ENCODE results near the gene PYCR2.

PYCR2 gene

DNA sequence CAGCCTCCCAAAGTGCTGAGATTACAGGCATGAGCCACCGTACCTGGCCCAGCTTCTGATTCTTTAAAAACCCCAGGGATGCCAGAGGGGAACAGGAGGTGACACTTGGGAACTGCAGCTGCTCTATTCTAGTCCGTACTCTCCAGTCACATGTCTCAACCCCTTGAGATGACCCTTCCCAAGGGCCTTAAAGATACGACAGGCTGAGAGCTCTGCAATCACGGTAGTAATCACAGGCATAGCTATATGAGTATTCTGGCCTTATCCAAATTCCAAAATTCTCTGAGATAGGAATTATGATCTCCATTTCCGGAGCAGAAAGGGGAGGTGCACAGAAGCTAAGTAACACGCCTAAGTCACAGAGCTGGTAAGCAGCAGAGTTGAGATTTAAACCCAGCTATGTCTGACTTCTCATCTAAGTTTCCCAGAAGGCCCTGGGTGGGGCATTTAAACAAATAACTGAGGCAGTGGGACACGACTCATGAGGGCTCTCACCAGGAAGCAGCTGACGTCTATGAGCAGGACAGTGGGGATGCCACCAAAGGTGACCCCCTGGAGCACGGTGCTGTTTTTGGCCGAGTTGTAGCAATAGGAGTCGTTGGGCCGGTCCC lies 47.0 kb downstream of the PYCR2 start:
- H3K4me3 ChIP-seq (ENCODE audit: control insufficient read depth, low read depth, low read length), result no peak overlapping the region
- TF ChIP-seq, protein P1, sequence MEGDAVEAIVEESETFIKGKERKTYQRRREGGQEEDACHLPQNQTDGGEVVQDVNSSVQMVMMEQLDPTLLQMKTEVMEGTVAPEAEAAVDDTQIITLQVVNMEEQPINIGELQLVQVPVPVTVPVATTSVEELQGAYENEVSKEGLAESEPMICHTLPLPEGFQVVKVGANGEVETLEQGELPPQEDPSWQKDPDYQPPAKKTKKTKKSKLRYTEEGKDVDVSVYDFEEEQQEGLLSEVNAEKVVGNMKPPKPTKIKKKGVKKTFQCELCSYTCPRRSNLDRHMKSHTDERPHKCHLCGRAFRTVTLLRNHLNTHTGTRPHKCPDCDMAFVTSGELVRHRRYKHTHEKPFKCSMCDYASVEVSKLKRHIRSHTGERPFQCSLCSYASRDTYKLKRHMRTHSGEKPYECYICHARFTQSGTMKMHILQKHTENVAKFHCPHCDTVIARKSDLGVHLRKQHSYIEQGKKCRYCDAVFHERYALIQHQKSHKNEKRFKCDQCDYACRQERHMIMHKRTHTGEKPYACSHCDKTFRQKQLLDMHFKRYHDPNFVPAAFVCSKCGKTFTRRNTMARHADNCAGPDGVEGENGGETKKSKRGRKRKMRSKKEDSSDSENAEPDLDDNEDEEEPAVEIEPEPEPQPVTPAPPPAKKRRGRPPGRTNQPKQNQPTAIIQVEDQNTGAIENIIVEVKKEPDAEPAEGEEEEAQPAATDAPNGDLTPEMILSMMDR (conservative IDR thresholded peaks at IDR 0.05; ENCODE audit: control insufficient read depth, insufficient read depth, low read depth, low read length), result no peak
- no peak for DNase-seq (ENCODE audit: low read depth)

DNA sequence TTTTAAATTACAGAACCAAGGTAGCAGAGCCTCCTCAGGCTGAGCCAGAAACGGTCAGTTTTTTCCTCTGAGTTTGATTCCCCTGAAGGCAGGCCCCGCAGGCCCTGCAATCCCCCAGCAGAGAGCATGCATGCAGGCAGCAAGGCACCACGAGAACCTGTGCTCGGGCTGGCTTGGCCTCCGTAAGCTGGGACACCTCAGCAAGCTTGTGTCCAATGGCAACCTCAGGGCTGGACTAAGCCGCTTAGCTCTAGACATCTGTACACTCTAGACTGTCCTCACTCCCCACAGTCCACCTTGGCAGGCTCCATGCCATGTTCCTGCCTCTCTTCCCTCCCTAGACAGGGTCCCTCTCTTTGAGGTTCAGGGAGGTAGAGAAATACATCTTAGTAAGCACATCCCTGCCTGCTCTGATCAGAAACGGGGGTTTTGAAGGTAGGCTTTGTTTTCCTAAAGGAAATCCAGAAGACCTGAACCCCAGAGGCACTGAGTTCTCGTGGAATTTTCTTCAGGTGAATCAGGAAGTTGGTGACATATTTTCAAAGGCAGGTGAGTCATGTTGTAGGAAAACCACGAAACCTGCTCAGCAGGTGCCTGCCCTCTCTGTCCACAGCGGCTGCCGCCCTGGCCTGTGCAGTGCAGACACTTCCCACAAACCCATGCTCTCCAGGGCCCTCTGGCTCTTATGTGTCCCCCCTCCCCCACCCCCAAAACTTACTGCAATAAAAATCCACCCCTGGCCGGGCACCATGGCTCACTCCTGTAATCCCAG lies 48.8 kb downstream of the PYCR2 start:
- TF ChIP-seq, protein P1 (conservative IDR thresholded peaks at IDR 0.05; ENCODE audit: control insufficient read depth, insufficient read depth, low read depth, low read length), result no peak
- H3K4me3 ChIP-seq (ENCODE audit: control insufficient read depth, low read depth, low read length), result no peak overlapping the region
- no peak for DNase-seq (ENCODE audit: low read depth)

DNA sequence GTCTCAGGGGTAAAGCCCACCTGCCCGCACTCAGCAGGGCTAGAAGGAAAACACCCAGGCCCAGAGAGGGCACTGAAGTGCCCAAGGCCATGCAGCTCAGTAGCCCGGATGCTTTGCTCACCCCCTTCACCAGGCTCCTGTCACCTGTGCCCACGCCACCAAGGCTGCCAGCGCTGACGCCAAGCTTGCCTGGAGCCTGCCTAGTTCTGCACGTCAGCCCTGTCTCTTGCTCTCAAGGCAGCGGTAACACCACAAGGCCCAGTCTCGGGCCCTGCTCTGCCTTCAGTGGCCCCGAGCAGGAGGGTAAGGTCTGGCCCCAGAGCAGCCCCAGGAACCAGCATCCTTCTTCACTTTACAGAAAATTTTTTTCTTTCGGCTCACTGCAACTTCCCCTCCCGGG lies 49.6 kb downstream of the PYCR2 start:
- TF ChIP-seq, protein P1 (conservative IDR thresholded peaks at IDR 0.05; ENCODE audit: control insufficient read depth, insufficient read depth, low read depth, low read length), result no peak
- DNase-seq (ENCODE audit: low read depth), result no peak
- H3K4me3 ChIP-seq (ENCODE audit: control insufficient read depth, low read depth, low read length), result no peak overlapping the region

DNA sequence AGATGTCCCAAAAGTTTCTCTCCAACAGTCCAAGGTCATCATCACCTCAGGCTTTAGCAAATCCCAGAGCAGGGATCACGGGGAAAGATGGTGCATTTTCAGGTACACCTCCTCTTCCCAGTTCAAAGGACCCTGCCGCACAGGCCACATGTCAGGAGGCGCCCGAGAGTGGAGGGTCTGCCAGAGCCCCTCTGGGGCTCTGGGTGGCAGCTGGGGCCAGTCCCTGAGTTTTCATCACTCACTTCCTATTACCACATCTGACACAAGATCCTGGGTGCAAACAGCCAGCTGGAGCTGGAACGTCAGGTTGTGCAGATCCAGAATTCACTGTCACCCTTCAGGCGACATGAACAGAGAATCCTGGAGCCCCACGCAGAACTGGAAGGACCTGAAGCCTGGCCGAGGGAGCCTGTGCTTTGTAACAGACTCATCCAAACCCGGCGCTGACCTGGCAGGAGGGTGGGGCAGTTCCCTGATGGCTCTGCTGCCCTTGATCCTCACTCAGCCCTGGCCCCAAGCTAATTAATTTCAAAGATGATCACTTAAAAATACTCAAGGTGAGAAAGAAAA lies 50.7 kb downstream of the PYCR2 start:
- H3K4me3 ChIP-seq (ENCODE audit: control insufficient read depth, low read depth, low read length), result no peak overlapping the region
- no peak for DNase-seq (ENCODE audit: low read depth)
- TF ChIP-seq, protein P1 (conservative IDR thresholded peaks at IDR 0.05; ENCODE audit: control insufficient read depth, insufficient read depth, low read depth, low read length), result no peak

DNA sequence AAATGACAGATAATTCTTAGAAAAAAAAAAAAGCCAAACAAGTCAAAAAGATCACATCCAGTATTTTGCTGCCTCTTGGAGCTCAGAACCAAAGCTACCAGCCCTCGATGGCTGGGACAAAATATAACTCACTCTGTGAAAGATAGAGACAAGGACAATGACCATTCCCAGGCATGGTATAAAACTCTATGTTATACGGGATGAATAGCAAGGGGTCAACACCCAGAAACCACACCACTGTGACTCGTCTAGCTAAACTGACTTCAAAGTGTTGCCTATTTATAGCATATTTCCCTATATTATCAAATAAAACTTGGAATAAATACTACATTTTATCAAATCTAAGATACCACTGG lies 52.0 kb downstream of the PYCR2 start:
- TF ChIP-seq, protein P1 (conservative IDR thresholded peaks at IDR 0.05; ENCODE audit: control insufficient read depth, insufficient read depth, low read depth, low read length), result no peak
- peak; percentile 17 for DNase-seq (ENCODE audit: low read depth)
- no peak overlapping the region for H3K4me3 ChIP-seq (ENCODE audit: control insufficient read depth, low read depth, low read length)

DNA sequence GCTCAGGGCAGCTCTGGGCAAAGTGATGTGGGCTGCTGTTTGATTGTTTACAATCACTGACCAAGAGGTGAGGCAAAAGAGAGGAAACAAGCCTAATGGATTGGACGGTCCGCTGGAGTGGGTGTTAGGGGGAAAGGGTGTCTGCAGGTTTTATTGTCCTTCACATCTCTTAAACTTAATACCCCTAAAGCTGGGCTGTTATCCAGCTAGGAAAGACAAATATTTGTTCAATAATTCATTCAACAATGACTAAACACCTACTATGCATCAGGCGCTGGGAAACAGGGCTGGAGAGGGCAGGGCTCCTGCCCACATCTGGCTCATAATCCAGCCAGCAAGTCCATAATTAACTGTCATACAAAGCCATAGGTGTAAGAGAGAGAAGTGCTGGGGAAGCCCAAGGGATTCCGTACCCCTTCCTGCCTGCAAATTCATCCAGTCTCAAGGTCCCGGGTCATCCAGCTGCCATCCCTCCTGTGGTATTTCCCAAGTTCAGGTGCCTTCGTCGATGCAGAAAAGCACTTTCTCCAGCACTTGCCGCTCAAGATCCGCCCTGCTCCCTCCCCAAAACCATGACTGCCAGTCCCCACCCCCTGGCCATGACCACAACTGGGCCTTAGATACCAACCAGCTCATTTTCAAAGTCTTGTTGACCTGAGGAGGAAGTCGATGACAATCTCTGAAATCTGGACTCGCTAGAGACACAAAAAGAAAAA lies 52.5 kb downstream of the PYCR2 start:
- TF ChIP-seq, protein P1 (conservative IDR thresholded peaks at IDR 0.05; ENCODE audit: control insufficient read depth, insufficient read depth, low read depth, low read length), result no peak
- DNase-seq (ENCODE audit: low read depth), result peak; percentile 35
- no peak overlapping the region for H3K4me3 ChIP-seq (ENCODE audit: control insufficient read depth, low read depth, low read length)

Measured in fibroblast of mammary gland (primary cell).